ENCODE data around the gene ACYP2.

DNA sequence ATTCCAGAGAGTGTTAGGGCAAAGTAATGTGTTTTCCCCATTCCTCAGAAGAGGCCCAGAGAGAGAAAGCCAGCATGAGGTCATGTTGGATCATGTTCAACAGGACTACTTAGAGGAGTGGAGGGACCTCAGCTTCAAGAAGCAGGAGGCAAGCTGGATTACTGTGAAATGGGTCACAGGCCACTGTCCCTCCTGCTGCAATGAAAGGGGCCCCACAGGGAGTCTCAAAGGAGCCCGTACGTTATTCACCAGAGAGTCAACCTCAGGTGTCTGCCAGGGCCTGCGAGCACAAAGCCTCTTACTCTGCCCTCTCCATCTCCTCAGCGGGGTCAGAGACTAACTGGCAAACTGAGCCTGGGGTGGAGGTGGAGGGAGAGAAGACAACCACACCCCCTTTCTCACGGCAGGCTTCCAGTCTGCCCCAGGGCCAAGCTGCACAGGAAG, 27.2 kb upstream of the ACYP2 start:
- no peak for TF ChIP-seq EZH2 (IDR thresholded peaks at IDR 0.05; ENCODE audit: insufficient read depth, poor library complexity, severe bottlenecking)
- no peak for TF ChIP-seq EZH2phosphoT487 (IDR thresholded peaks at IDR 0.05; ENCODE audit: insufficient read depth, low read depth)

Data from GM23248 (cell line).